ENCODE data around the gene SIK1. TPM values are rescaled to one million over a fixed set of nuclear protein-coding genes. Genes with fewer than 3 reads are reported as not detected.

Gene SIK1
- total RNA-seq, 1 experiment from 2014 or later = 3.7 TPM

GRCh38 chr21:43369124-43369523 lies 57.8 kb downstream of the SIK1 start (continued):
- TF ChIP-seq ATF2 (CRISPR knock-in tag; IDR thresholded peaks at IDR 0.05; ENCODE audit: borderline replicate concordance, low read depth) = no peak
- TF ChIP-seq ZNF219 (CRISPR knock-in tag; IDR thresholded peaks at IDR 0.05; ENCODE audit: borderline replicate concordance) = no peak
- TF ChIP-seq E2F1 (CRISPR knock-in tag; IDR thresholded peaks at IDR 0.05) = no peak

GRCh38 chr21:43368685-43369084 lies 58.2 kb downstream of the SIK1 start:
- ATAC-seq (no peak), DNase-seq (ENCODE audit: low spot score) (no peak)
- TF ChIP-seq TEAD1 (CRISPR knock-in tag; IDR thresholded peaks at IDR 0.05) = no peak
- TF ChIP-seq ATF6 (CRISPR knock-in tag; IDR thresholded peaks at IDR 0.05) = no peak
- TF ChIP-seq SMAD3 (CRISPR knock-in tag; IDR thresholded peaks at IDR 0.05; ENCODE audit: borderline replicate concordance) = no peak
- no peak for TF ChIP-seq MYBL2 (CRISPR knock-in tag; IDR thresholded peaks at IDR 0.05)
- TF ChIP-seq FOXP1 (CRISPR knock-in tag; IDR thresholded peaks at IDR 0.05; ENCODE audit: borderline replicate concordance) = no peak
- TF ChIP-seq ZNF232 (CRISPR knock-in tag; IDR thresholded peaks at IDR 0.05) = no peak
- TF ChIP-seq ZNF396 (CRISPR knock-in tag; IDR thresholded peaks at IDR 0.05; ENCODE audit: borderline replicate concordance) = no peak
- no peak for TF ChIP-seq PRDM15 (CRISPR knock-in tag; IDR thresholded peaks at IDR 0.05)
- no peak for TF ChIP-seq ZNF317 (CRISPR knock-in tag; IDR thresholded peaks at IDR 0.05; ENCODE audit: borderline replicate concordance, low read depth)
- TF ChIP-seq USF1 (CRISPR knock-in tag; IDR thresholded peaks at IDR 0.05) = no peak
- TF ChIP-seq ZBTB21 (CRISPR knock-in tag; IDR thresholded peaks at IDR 0.05; ENCODE audit: borderline replicate concordance) = no peak
- TF ChIP-seq JUN (CRISPR knock-in tag; IDR thresholded peaks at IDR 0.05) = no peak
- no peak for TF ChIP-seq ZNF532 (CRISPR knock-in tag; IDR thresholded peaks at IDR 0.05; ENCODE audit: borderline replicate concordance)
- CTCF ChIA-PET = no interaction called here
- Mint-ChIP-seq H3K27me3 (ENCODE audit: low read depth) (no peaks in the 10 kb centered on the region), H3K36me3 (no peaks in the 10 kb centered on the region), H3K4me1 (peaks cover 21% of the 10 kb centered on the region), H3K9me3 (no peaks in the 10 kb centered on the region), H3K27ac (peak overlapping the region; percentile 91), H3K4me3 (no peak overlapping the region)
- POLR2A ChIA-PET = no interaction called here

Measured in WTC11 (cell line).